ENCODE data around the gene PHGDH. TPM values are rescaled to one million over a fixed set of nuclear protein-coding genes. Genes with fewer than 3 reads are reported as not detected.

The PHGDH gene
- total and polyA plus RNA-seq, 2 donors (not counting 3 experiments of a cell fraction or from before 2014, with no cell fraction given) = 37.9 to 120 TPM

DNA sequence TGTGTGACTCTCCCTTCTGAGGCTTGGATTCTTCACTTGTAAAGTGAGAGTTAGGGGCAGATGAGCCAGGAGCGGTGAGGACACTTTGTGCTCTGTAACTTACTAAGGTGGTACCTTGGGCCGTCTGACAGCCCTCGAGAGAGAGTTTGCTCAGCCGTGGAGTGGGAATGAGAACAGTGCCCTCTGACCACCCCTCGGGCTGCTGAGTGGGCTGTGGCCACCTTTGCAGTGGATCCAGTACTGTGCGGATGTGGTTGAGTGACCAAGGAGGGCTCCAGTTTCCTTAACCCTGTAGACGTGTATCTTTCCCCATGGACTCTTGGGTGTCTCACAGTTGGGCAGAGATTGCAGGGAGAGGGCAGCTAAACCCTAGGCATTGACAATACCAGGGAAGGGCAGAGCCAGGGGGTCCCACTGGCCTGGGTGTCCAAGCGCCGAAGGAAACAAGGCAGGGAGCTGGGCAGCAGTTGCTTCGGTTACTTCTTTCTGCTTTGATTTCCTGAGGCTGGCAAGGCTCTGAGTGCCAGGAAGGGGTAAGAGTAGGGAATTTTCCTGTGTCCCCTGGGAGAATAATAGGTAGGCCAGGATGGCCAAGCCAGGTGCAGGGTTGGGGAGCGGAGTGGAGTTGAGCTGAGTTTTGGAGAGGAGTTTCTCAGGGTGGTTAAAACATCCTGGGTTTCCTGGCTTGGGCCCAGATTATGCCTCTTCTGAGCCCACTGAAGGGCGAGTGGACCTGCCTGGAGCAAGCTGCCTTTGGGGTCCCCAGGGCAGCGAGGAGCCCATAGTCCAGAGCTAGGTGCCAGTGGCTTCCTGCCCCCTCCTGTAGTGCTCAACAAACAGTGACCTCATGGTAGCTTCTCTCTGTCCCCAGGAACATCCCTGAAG lies 29.4 kb downstream of the PHGDH start:
- Histone ChIP-seq H3K4me3 (replicated peaks in 1 of 3; ENCODE audit: insufficient read depth in 1 of 3, low read depth in 1 of 3, low read length in 3 of 3) (no peak overlapping the region), H3K9me3 (replicated peaks; ENCODE audit: control insufficient read depth, insufficient read depth, low read length) (no peaks in the 10 kb centered on the region), H3K9me1 (replicated peaks; ENCODE audit: control insufficient read depth, extremely low read depth, insufficient read depth, low read length) (no peaks in the 10 kb centered on the region), H4K20me1 (replicated peaks; ENCODE audit: control insufficient read depth, extremely low read depth, insufficient read depth, low read length) (no peaks in the 10 kb centered on the region), H3K4me2 (ENCODE audit: insufficient read depth, low read length) (no peak overlapping the region), H3K9ac (replicated peaks; ENCODE audit: extremely low read depth, insufficient read depth, low read length) (no peak overlapping the region), H3K4me1 (ENCODE audit: control insufficient read depth, extremely low read depth, insufficient read depth, low read length) (no peaks in the 10 kb centered on the region), H3K79me2 (ENCODE audit: control insufficient read depth, insufficient read depth, low read length) (no peaks in the 10 kb centered on the region), H3K27me3 (ENCODE audit: control insufficient read depth in 2 of 2, insufficient read depth in 2 of 2, low read length in 2 of 2) (no peaks in the 10 kb centered on the region), H3K27ac (ENCODE audit: insufficient read depth, low read depth, low read length) (no peak overlapping the region), H3K36me3 (ENCODE audit: control insufficient read depth in 2 of 2, extremely low read depth in 1 of 2, insufficient read depth in 2 of 2, low read length in 2 of 2) (peaks cover 3% of the 10 kb centered on the region in 2 experiments), H2AFZ (ENCODE audit: low read depth, low read length) (no peak overlapping the region)
- FAIRE-seq = no peak
- intact Hi-C loops (cut with micrococcal nuclease) = no loop called here
- BruUV-seq (replicated peaks) = no TSS peak
- CTCF ChIA-PET = interaction anchor here (0.8 to 1.0 kb wide), 2 partner anchors 68 to 130 kb away, joined by 3 read pairs; no protein-coding TSS in a partner anchor
- no peak for DNase-seq (ENCODE audit: low read depth, low spot score)
- dilution Hi-C loops (cut with MboI; ENCODE audit: extremely low pct_ligation_motif_present, low sequenced_read_pairs) = no loop called here
- no peak for TF ChIP-seq GATA2 (IDR thresholded peaks at IDR 0.05; ENCODE audit: insufficient read depth, insufficient read length, low read depth, low read length)
- TF ChIP-seq POLR2A (IDR thresholded peaks at IDR 0.05; ENCODE audit: low read depth, low read length) = no peak
- no peak for TF ChIP-seq MAX (IDR thresholded peaks at IDR 0.05; ENCODE audit: insufficient read depth, insufficient read length)
- no peak for TF ChIP-seq MYC (IDR thresholded peaks at IDR 0.05; ENCODE audit: low read depth, low read length)
- no peak for TF ChIP-seq JUN (IDR thresholded peaks at IDR 0.05; ENCODE audit: borderline replicate concordance, insufficient read depth, insufficient read length, low read depth)
- TF ChIP-seq, protein P1, sequence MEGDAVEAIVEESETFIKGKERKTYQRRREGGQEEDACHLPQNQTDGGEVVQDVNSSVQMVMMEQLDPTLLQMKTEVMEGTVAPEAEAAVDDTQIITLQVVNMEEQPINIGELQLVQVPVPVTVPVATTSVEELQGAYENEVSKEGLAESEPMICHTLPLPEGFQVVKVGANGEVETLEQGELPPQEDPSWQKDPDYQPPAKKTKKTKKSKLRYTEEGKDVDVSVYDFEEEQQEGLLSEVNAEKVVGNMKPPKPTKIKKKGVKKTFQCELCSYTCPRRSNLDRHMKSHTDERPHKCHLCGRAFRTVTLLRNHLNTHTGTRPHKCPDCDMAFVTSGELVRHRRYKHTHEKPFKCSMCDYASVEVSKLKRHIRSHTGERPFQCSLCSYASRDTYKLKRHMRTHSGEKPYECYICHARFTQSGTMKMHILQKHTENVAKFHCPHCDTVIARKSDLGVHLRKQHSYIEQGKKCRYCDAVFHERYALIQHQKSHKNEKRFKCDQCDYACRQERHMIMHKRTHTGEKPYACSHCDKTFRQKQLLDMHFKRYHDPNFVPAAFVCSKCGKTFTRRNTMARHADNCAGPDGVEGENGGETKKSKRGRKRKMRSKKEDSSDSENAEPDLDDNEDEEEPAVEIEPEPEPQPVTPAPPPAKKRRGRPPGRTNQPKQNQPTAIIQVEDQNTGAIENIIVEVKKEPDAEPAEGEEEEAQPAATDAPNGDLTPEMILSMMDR (IDR thresholded peaks at IDR 0.05; ENCODE audit: extremely low read depth in 1 of 2, insufficient read depth in 1 of 2, low read depth in 1 of 2, low read length in 2 of 2) = no peak
- TF ChIP-seq POLR2AphosphoS5 (IDR thresholded peaks at IDR 0.05; ENCODE audit: insufficient read depth, low read depth, low read length) = no peak
- TF ChIP-seq FOS (IDR thresholded peaks at IDR 0.05; ENCODE audit: borderline replicate concordance, insufficient read depth, low read length) = no peak
- TF ChIP-seq EZH2 (IDR thresholded peaks at IDR 0.05; ENCODE audit: borderline replicate concordance, low read depth, low read length, severe bottlenecking) = no peak
- POLR2A ChIA-PET = interaction anchor here (0.6 to 1.2 kb wide), 2 partner anchors 108 to 130 kb away, joined by 3 to 4 read pairs; no protein-coding TSS in a partner anchor
